Thoracic aorta endothelial cell (primary cell): ENCODE measurements around the gene FGF19. TPM values are rescaled to one million over a fixed set of nuclear protein-coding genes. Genes with fewer than 3 reads are reported as not detected.

Experiments
- total RNA-seq: library from RNA; depleted of rRNA; stranded (reverse); fragments of >200 nt; gene quantifications from 2 replicates; pipeline ENCODE4 v1.2.3, GENCODE V29; 2012

The FGF19 gene, protein sequence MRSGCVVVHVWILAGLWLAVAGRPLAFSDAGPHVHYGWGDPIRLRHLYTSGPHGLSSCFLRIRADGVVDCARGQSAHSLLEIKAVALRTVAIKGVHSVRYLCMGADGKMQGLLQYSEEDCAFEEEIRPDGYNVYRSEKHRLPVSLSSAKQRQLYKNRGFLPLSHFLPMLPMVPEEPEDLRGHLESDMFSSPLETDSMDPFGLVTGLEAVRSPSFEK
- not detected in 2 replicates for total RNA-seq

DNA sequence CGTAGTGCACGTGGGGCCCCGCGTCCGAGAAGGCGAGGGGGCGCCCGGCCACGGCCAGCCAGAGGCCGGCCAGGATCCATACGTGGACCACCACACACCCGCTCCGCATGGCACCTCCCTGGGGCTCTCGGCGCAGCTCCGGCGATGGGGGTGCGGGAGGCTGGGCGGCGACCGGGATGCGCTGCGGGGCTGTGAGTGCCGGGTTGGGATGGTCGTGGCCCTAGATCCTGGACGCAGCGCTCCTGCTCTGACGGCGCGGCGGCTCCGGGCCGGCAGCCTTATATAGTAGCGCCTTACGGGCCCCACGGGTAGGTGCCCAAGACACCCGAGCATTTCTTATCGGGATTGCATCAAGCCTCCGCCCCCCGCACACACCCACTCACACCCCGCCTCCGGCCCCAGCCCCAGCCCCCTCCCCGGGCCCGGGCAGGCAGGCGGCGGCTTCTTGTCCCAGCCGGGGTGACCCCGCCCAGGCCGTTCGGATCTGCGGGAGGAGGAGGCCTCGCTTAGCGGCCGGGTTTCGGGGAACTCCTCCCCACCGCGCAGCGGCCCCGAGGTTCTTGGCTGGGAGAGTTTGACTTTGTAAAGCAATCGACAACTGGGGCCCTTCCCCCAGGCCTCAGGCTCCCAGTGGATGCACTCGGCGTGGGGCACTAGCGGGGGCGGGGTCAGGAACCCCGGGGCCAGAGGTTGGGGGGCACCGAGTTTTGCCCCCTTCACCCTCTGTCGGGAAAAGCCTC is at the start of gene FGF19:
Gene FGF19 (minus strand): TSS at position 255 of the 740 bp plus-strand sequence. CDS start 146 bp downstream, at position 109.

DNA sequence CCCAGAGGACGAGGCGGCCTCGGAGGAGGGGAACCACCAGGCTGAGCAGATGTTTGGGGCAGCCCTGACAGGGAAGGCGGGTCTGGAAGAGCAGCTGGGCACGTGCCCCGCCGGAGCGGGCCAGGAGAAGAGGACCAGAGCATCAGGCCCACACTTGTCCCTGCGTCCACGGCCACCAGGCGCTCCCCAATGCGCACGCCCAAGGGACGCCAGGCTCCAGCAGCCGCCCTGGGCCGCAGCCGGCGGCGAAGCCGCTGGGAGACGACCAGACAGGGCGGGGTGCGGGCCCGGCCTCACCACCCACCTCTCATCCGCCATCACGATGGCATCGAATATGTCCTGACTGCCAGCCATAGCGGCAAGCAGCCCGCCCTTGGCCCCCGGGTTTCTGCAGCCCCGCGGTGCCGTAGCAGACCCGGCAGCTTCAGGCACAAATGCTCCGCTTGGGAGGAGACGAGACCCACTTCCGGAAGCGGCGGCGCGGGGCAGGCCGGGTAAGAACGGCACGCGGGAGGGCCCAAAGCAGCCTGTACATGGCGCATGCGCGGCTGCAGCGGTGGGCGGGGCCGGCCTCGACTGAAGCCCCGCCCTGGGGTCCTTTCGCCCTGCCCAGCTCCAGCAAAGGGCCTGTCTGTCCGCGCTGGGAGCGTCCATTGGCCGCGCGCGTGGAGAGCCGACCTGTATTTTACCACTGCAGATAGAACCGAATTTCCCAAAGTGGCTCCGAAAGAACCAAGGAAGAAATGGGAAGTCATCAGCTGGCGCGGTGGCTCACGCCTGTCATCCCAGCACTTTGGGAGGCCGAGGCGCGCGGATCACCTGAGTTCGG is 28.7 kb downstream of the FGF19 start, which contains the start of gene LTO1:
Gene LTO1 (minus strand): TSS at position 468 of the 829 bp plus-strand sequence. CDS start 114 bp downstream, at position 354.

Other genes with a start within 250 kb of the FGF19 start
- not detected in 2 replicates for gene LINC01488, start 222.4 kb downstream of the FGF19 start, total RNA-seq
- gene CCND1, start 62.9 kb downstream of the FGF19 start, total RNA-seq = 288 and 295 TPM in 2 replicates
- gene LTO1, start 28.7 kb downstream of the FGF19 start, total RNA-seq = 23.2 and 23.8 TPM in 2 replicates
- gene FGF4, start 71.3 kb upstream of the FGF19 start, total RNA-seq = not detected in 2 replicates
- not detected in 2 replicates for gene FGF3, start 115.4 kb upstream of the FGF19 start, total RNA-seq